Uterus (tissue), 4 donors: ENCODE results near the gene TRPC4AP. TPM values are rescaled to one million over a fixed set of nuclear protein-coding genes. Genes with fewer than 3 reads are reported as not detected.
A peak's percentile ranks its signal among the peaks of the same experiment; 100 is the strongest.

Experiments used
- DNase-seq, 2 donors: peaks; one replicate each; pipeline ENCODE4 v3.0.0-alpha.2; 2019 to 2020
- H3K27ac ChIP-seq, 2 donors: fragments of 200-600 bp; sonication (generic); 1 replicate in 1 of 2; 2 replicates in 1 of 2; pipeline ENCODE4 v1.5.1; 2016 to 2018
- H3K27me3 ChIP-seq, 2 donors: fragments of 200-600 bp; sonication (generic); one replicate each; pipeline ENCODE4 v1.5.1; 2018 to 2019; ENCODE audit warnings: control low read depth in 1 of 2
- H3K36me3 ChIP-seq, 2 donors: fragments of 200-600 bp; sonication (generic); one replicate each; pipeline ENCODE4 v1.5.1; 2019; ENCODE audit warnings: control low read depth in 1 of 2
- H3K4me1 ChIP-seq, 2 donors: fragments of 200-600 bp; sonication (generic); one replicate each; pipeline ENCODE4 v1.5.1; 2018 to 2019; ENCODE audit warnings: control low read depth in 1 of 2
- H3K4me3 ChIP-seq, 2 donors: fragments of 200-600 bp; sonication (generic); 1 replicate in 1 of 2; 2 replicates in 1 of 2; pipeline ENCODE4 v1.5.1; 2018 to 2019; ENCODE audit warnings: mild to moderate bottlenecking in 1 of 2
- H3K9me3 ChIP-seq, 2 donors: fragments of 200-600 bp; sonication (generic); one replicate each; pipeline ENCODE4 v1.5.1; 2019; ENCODE audit warnings: control low read depth in 1 of 2
- POLR2A ChIP-seq, 2 donors: fragments of 450-650 bp; IDR thresholded peaks; one replicate each; pipeline ENCODE4 v1.6.1; 2016; ENCODE audit warnings: antibody characterized with exemption in 2 of 2, mild to moderate bottlenecking in 1 of 2, moderate library complexity in 1 of 2
- intact Hi-C: fragments of 100-400 bp; cut with DNase I; formaldehyde crosslinking; loops from one replicate; pipeline ENCODE4 v1.15.1; 2023; ENCODE audit warnings: low total_unique reads
- total RNA-seq, 4 donors: library from RNA; depleted of rRNA in 3 of 4; stranded (reverse); fragments of >200 nt in 3 of 4; gene quantifications; one replicate each; pipeline versions ENCODE4 v1.1.0 to v1.2.4, GENCODE V29; 2014 to 2023
- TF ChIP-seq, protein P1 (sequence below), 4 experiments: fragments of 200-600 bp in 2 of 4; fragments of 450-650 bp in 2 of 4; sonication (generic) in 2 of 4; IDR thresholded peaks; one replicate each; pipeline ENCODE4 v1.5.1; 2016 to 2019; ENCODE audit warnings: antibody characterized with exemption in 4 of 4, mild to moderate bottlenecking in 2 of 4, moderate library complexity in 1 of 4
- donor health status: DM: yes; HTN: yes; CAD: no.

The TRPC4AP gene
- total RNA-seq, 4 donors from 2014 or later, result 20.0 to 77.5 (median 49.6) TPM

DNA sequence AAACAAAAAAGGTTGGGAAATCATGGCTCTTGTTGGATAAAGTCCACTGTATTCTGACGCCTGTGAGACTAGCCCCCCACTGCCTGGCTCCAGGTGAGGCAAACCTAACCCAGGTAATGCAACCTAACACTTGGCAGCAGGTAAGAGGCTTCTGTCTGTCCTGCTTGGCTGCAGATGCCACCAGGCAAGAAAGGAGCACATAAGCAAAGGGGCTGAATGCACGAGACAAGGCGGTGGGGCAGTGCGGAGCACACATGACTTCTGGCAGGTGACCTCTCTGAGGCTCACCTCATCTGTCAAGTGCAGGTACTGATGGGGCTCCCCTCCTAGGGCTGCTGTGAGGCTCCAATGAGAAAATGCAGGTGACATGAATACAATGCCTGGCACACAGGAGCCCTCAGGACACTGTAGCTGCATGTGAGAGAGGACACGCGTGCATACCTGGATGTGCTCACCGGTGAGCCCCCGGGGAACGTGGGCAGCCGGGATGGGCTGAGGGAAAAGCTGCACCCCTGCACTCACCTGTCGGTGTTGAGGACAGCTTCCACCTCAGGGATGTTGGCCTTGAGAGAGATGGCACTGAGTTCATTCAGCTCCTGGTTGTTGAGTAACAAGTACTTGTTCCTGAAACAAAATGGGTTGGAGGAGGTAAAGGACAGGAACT is 82.8 kb downstream of the TRPC4AP start:
- intact Hi-C loops, result no loop called here
- no peak overlapping the region for H3K4me3 ChIP-seq
- DNase-seq, result peak in 1 of 2 donors; percentile 8
- no peaks in the 10 kb centered on the region for H3K27me3 ChIP-seq
- no peaks in the 10 kb centered on the region for H3K36me3 ChIP-seq
- H3K27ac ChIP-seq, result no peak overlapping the region
- no peaks in the 10 kb centered on the region for H3K4me1 ChIP-seq
- TF ChIP-seq, protein P1, sequence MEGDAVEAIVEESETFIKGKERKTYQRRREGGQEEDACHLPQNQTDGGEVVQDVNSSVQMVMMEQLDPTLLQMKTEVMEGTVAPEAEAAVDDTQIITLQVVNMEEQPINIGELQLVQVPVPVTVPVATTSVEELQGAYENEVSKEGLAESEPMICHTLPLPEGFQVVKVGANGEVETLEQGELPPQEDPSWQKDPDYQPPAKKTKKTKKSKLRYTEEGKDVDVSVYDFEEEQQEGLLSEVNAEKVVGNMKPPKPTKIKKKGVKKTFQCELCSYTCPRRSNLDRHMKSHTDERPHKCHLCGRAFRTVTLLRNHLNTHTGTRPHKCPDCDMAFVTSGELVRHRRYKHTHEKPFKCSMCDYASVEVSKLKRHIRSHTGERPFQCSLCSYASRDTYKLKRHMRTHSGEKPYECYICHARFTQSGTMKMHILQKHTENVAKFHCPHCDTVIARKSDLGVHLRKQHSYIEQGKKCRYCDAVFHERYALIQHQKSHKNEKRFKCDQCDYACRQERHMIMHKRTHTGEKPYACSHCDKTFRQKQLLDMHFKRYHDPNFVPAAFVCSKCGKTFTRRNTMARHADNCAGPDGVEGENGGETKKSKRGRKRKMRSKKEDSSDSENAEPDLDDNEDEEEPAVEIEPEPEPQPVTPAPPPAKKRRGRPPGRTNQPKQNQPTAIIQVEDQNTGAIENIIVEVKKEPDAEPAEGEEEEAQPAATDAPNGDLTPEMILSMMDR (IDR thresholded peaks at IDR 0.05), result no peak
- no peak for TF ChIP-seq POLR2A (IDR thresholded peaks at IDR 0.05)
- H3K9me3 ChIP-seq, result no peaks in the 10 kb centered on the region

DNA sequence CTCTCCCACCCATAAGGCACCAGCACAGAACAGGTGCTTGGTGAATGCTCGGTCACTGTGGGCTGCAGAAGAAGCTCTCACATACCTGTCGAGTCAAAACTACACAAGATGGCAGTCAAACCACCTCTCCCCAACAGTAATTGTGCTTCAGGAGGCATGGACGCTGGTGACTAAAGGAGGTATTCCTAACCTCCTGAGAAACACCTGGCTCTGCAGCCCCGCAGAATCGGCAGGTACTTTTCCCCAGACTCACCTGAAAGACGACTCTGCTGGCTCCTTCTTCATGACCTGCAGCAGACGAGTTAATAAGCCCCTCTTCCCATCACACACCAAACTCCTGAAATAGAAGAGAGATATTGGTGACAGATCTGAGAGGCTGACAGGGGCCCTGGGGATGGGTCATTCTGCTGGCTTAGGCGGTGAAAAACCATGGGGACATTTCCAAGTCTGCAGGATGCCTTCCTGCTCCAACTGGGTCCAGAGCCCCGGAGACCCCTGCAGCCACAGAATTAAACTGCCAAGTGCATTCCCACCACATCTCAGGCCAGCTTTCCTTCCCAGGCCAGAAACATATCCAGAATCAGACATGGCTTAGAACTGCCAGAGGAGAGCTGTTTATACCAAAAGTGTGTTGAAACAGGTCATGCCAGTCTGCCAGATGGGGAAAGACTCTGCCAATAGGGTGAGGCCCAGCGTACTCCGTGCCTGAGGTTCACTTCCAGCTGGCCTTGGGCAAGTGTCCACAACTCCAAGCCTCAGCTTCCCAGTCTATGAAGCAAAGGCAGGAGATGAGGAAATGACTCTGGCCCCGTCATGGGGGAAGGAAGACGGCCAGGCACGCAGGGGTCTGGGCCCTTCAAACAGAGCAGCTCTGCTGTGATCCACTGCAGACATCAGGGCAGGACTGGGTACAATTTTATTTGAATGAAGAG is 83.9 kb downstream of the TRPC4AP start:
- intact Hi-C loops, result no loop called here
- no peak overlapping the region for H3K4me3 ChIP-seq
- no peaks in the 10 kb centered on the region for H3K27me3 ChIP-seq
- H3K27ac ChIP-seq, result no peak overlapping the region
- TF ChIP-seq POLR2A (IDR thresholded peaks at IDR 0.05), result no peak
- TF ChIP-seq, protein P1 (IDR thresholded peaks at IDR 0.05), result no peak
- H3K36me3 ChIP-seq, result no peaks in the 10 kb centered on the region
- DNase-seq, result peak; percentile 9 to 11
- H3K9me3 ChIP-seq, result no peaks in the 10 kb centered on the region
- H3K4me1 ChIP-seq, result no peaks in the 10 kb centered on the region

DNA sequence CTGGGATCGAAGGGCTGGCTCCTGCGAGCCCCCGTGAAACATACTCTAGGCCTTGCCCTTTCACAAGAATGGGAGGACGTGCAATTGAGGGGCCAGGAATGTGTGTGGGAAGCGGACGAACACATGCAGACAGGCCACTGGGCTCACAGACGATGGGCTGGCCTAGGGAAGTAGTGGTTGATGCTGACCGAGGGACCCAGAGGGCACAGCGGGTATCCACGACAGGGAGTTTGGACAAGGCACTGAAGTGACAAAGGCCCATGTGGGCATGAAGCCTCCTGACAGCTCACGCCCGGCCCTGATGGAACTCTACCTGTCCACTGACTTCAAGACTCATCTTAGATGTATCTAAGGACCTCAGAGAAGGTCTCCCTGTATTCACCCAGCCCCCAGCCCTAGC is 84.7 kb downstream of the TRPC4AP start:
- H3K9me3 ChIP-seq, result no peaks in the 10 kb centered on the region
- H3K27ac ChIP-seq, result no peak overlapping the region
- no peaks in the 10 kb centered on the region for H3K27me3 ChIP-seq
- H3K4me1 ChIP-seq, result no peaks in the 10 kb centered on the region
- H3K36me3 ChIP-seq, result no peaks in the 10 kb centered on the region
- peak in 1 of 2 donors; percentile 11 for DNase-seq
- no peak overlapping the region for H3K4me3 ChIP-seq
- intact Hi-C loops, result no loop called here
- no peak for TF ChIP-seq POLR2A (IDR thresholded peaks at IDR 0.05)
- TF ChIP-seq, protein P1 (IDR thresholded peaks at IDR 0.05), result no peak

DNA sequence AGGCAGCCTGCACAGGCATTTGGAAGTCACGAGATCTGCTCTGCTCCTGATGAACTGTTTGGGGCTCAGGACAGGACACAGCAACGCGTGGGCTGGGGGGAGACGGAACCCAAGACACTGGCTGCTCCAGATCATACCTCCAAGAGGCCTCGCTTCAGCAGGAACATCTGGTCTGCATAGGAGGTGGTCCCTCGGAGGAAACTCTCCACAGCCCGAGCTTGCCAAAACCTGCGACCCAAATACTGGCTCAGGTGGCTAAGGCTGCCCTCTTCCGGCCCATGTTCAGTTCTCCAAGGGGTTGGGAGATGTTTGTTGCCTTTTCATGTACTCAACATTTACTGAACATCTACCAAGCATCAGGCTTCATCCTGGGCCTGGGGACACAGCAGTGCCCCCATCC is 85.2 kb downstream of the TRPC4AP start:
- no peak overlapping the region for H3K27ac ChIP-seq
- DNase-seq, result peak; percentile 9
- H3K36me3 ChIP-seq, result no peaks in the 10 kb centered on the region
- no peaks in the 10 kb centered on the region for H3K4me1 ChIP-seq
- no peak overlapping the region for H3K4me3 ChIP-seq
- TF ChIP-seq, protein P1 (IDR thresholded peaks at IDR 0.05), result no peak
- TF ChIP-seq POLR2A (IDR thresholded peaks at IDR 0.05), result no peak
- intact Hi-C loops, result no loop called here
- no peaks in the 10 kb centered on the region for H3K9me3 ChIP-seq
- no peaks in the 10 kb centered on the region for H3K27me3 ChIP-seq

DNA sequence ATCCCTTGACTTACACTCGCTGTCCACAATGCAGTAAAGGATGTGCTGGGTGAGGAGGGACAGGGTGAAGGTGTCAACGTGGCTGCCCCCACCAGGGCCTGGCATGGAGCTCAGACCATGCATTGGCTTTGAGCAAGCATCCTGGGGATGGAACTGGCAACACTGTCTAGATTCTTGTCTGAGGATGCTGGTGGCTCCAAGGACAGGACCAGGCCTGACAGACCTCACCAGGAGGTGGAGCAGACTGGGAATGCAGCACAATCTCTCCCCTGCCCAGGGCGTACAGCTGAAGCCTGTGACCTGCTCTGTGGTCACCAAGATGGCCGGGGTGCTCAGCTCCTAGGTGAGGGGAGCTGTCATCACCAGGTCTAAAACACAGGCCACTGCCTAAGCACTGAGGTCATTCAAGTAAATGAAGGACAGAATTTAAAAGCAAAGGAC is 86.1 kb downstream of the TRPC4AP start:
- H3K4me1 ChIP-seq, result no peaks in the 10 kb centered on the region
- intact Hi-C loops, result no loop called here
- no peak overlapping the region for H3K27ac ChIP-seq
- DNase-seq, result peak; percentile 3 to 10
- H3K36me3 ChIP-seq, result no peaks in the 10 kb centered on the region
- no peaks in the 10 kb centered on the region for H3K9me3 ChIP-seq
- no peak overlapping the region for H3K4me3 ChIP-seq
- TF ChIP-seq POLR2A (IDR thresholded peaks at IDR 0.05), result no peak
- H3K27me3 ChIP-seq, result no peaks in the 10 kb centered on the region
